GM19099 (cell line): ENCODE results near the gene NSL1.

ENCODE experiments used
- POLR2A ChIP-seq: IDR thresholded peaks from 3 replicates; pipeline ENCODE4 v1.6.1; 2011; ENCODE audit warnings: low read depth; ENCODE audit not compliant: insufficient read length; ENCODE audit errors: extremely low read depth

Gene NSL1

DNA sequence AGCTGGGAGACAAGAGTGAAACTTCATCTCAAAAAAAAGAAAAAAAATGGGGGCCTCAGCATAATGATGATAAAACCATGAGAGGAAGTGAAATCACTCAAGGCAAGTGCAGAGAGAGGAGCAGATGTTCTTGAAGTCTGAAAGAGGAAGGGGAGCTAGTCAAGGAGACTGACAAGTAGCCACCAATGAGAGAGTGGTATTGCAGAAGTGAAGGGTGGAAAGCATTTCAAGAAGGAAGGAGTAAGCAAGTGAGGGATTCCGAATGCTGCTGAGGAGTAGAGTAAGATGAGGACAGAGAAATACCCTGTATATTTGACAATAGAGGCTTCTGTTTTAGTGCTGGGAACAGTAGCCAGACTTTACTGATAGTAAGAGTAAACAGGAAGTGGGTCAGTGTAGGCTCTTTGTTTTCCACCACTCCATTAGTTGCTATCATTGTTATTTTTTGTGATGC, 3.0 kb upstream of the NSL1 start:
- TF ChIP-seq POLR2A, result peak; percentile 38

DNA sequence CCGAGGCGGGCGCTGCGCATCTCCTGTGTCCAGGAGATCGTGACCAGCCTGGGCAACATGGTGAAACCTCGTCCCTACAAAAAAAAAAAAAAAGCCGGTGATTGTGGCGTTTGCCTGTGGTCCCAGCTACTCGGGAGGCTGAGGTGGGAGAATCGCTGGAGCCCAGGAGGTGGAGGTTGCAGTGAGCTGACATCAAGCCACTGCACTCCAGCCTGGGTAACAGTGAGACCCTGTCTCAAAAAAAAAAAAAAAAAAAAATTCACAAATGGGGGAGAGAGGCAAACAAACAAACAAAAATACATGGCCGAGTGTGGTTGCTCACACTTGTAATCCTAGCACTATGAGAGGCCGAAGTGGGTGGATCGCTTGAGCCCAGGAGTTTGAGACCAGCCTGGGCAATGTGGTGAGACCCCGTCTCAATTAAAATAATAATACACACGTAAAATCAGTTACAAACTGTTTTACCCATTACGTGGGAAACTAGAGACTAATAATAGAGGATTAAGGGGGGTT, 875 bp upstream of the NSL1 start:
- no peak for TF ChIP-seq POLR2A

DNA sequence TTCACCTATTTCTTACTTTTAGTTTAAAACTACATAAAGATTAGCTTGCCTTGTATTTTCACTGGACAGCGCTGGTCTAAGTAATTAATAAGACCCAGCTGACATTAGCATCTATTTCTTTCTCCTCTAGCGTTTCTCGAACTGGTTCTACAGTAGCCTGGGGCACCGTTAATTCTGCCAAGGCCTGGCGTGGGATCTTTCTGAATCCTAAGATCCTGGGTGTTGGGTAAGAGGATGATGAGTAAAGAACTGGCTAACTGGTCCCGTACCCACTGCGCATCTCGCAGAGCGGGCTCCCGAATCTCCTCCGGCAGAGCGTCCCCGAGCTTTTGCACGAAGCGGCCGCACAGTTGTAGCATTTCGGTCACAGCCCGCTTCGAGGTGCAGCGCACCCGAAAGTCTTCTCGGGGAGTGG, 309 bp downstream of the NSL1 start:
- no peak for TF ChIP-seq POLR2A

- no peak for TF ChIP-seq POLR2A
Measured at GRCh38 chr1:212785871-212786270, 5.7 kb downstream of the NSL1 start.

- no peak for TF ChIP-seq POLR2A
Measured at GRCh38 chr1:212783976-212784375, 7.6 kb downstream of the NSL1 start.

DNA sequence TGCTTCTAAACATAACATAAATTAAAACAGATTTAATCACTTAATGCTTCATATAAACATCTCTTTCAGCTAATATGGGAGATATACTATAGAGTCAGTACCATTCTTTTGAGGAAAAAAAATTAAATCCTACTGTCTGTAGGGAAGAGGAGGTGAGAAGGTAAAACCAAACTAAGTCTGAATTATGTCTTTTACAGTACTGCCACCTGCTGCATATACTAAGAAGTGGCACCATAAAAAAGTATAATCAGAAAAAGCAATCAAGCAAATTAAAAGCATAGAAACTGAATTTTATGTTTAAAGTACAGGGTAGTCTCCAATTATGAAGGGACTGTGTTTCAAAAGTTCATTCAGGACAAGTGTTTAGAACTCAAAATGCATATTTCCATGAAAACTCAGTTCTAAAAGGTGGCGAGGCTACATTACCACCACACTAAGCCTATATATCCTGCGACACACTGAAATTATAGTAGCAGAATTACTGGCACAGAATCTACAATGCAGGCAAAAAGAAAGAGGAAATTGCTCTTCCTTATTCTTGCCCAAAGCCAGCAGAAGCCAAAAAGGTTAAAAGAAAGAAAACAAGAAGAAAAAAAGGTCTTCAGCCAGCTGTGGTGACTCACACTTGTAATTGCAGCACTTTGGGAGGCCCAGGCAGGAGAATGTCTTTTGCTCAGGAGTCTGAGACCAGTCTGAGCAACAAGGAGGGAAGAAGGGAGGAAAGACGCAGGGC, 9.0 kb downstream of the NSL1 start:
- TF ChIP-seq POLR2A, result no peak

GRCh38 chr1:212781225-212781624, 10.4 kb downstream of the NSL1 start:
- no peak for TF ChIP-seq POLR2A

DNA sequence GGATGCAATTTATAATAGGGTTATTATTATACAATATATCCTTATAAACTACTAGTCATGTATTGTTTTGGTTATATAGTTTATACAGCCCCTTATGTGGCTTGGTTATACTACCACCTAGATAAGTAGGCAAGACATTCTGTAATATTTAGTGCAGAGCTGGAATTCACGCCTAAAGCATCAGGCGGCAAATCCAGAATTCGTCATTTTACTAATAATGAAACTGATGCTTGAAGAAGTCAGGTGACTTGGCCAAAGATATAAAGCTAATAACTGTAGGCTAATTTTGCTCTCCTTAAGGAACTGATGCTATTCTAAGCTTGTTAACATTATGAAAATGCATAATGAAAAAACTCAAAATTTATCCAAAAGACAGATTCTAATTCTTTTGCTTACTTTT, 10.8 kb downstream of the NSL1 start:
- TF ChIP-seq POLR2A, result no peak

DNA sequence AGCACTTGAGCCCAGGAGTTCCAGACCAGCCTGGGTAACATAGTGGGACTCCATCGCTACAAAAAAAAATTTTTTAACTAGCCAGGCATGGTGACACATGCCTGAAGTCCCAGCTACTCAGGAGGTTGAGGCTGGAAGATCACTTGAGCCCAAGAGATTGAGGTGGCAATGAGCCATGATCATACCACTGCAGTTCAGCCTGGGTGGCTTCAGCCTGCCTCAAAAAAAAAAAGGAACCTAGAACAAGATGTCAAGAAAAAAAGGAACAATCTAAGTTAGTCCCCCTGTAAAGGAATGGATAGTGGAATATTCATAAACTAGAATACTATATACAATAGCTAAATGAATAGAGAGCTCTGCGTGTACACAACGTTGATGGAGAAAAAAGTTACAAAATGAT, 14.4 kb downstream of the NSL1 start:
- TF ChIP-seq POLR2A, result no peak

DNA sequence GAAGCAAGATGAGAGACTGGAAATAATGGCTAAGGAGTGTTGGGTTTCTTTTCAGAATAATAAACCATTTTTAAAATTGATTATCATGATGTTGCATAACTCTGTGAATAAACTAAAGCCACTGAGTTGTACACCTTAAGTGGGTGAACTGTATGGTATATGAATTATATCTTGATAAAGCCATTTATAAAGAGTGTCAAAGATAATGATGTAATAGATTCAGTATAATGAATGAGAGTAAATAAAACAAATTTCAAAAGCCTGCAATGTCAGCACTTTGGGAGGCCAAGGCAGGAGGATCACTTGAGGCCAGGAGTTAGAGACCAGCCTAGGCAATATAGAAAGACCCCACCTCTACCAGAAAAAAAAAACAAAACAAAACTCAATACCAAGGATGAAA, 16.3 kb downstream of the NSL1 start:
- TF ChIP-seq POLR2A, result no peak

GRCh38 chr1:212774584-212774983, 17.0 kb downstream of the NSL1 start:
- no peak for TF ChIP-seq POLR2A

- TF ChIP-seq POLR2A, result no peak
Measured at GRCh38 chr1:212773011-212773410, 18.6 kb downstream of the NSL1 start.

GRCh38 chr1:212771341-212771740, 20.2 kb downstream of the NSL1 start:
- no peak for TF ChIP-seq POLR2A

DNA sequence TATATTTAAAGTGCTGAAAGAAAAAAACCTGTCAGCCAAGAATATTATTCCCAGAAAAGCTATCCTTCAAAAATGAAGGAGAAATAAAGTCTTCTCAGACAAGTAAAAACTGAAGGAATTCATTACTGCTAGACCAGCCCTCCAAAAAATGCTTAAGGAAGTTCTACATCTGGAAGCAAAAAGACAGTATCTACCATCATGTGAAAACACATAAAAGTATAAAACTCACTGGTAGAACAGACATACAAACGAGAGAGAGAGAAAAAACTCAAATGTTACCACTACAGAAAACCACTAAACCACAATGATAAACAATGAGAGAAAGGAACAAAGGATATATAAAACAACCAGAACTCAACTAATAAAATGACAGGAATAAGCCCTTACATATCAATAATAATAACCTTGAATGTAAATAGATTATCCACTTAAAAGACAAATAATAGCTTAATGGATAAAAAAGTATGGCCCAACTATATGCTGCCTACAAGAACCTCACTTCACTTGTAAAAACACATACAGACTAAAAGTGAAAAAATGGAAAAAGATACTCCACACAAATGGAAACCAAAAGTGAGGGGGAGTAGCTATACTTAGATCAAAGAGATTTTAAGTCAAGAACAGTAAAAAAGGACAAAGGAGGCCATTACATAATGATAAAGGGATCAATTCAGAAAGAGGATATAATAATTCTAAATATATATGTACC, 22.0 kb downstream of the NSL1 start:
- TF ChIP-seq POLR2A, result no peak

- no peak for TF ChIP-seq POLR2A
Measured at GRCh38 chr1:212762839-212763238, 28.7 kb downstream of the NSL1 start.

GRCh38 chr1:212762234-212762633, 29.3 kb downstream of the NSL1 start:
- no peak for TF ChIP-seq POLR2A
